H1 (cell line): ENCODE measurements around the gene ASCC3. TPM values are rescaled to one million over a fixed set of nuclear protein-coding genes. Genes with fewer than 3 reads are reported as not detected.

Experiments
- CTCF ChIA-PET: fragments of 300-600 bp; sonication (Branson Sonifier 250); formaldehyde crosslinking; loops from one replicate; lab custom pipeline; 2021; ENCODE audit not compliant: partially characterized antibody; lab: Charles Lee
- POLR2A ChIA-PET: fragments of 300-600 bp; sonication (Branson Sonifier 250); formaldehyde crosslinking; loops from one replicate; lab custom pipeline; 2021; ENCODE audit warnings: inconsistent platforms; ENCODE audit not compliant: partially characterized antibody; lab: Charles Lee
- DNase-seq, 2 experiments: peaks; one replicate each; pipeline versions ENCODE4 v3.0.0 to v3.0.0-alpha.2; 2010 to 2022; ENCODE audit warnings: low spot score in 2 of 2, low read depth in 1 of 2, mixed read lengths in 1 of 2
- FAIRE-seq: peaks from 2 replicates; lab custom pipeline; 2011; peaks lifted over from hg19 to GRCh38; lab: Jason Lieb, UNC
- H2AFZ ChIP-seq: 2 replicates; pipeline ENCODE4 v1.8.1; 2012; ENCODE audit warnings: low read length, inconsistent platforms
- H2AK5ac ChIP-seq: 2 replicates; pipeline ENCODE4 v1.6.1; 2013; ENCODE audit warnings: low read depth, low read length
- H2BK120ac ChIP-seq: replicated peaks from 2 replicates; pipeline ENCODE3; 2013; ENCODE audit warnings: low read depth, low read length, inconsistent platforms
- H2BK12ac ChIP-seq: 2 replicates; pipeline ENCODE4 v1.6.1; 2013; ENCODE audit warnings: low read depth, low read length
- H2BK15ac ChIP-seq: 2 replicates; pipeline ENCODE4 v1.6.1; 2013; ENCODE audit warnings: low read length
- H2BK20ac ChIP-seq: 2 replicates; pipeline ENCODE4 v1.6.1; 2013; ENCODE audit warnings: low read length
- H2BK5ac ChIP-seq: 2 replicates; pipeline ENCODE4 v1.6.1; 2013; ENCODE audit warnings: low read depth, low read length
- H3K14ac ChIP-seq: 2 replicates; pipeline ENCODE4 v1.6.1; 2013; ENCODE audit warnings: inconsistent platforms; ENCODE audit not compliant: insufficient read length
- H3K18ac ChIP-seq: 2 replicates; pipeline ENCODE4 v1.6.1; 2013; ENCODE audit warnings: low read length; ENCODE audit errors: extremely low read depth
- H3K23ac ChIP-seq: 2 replicates; pipeline ENCODE4 v1.6.1; 2013; ENCODE audit warnings: inconsistent platforms; ENCODE audit not compliant: insufficient read length
- H3K23me2 ChIP-seq: 2 replicates; pipeline ENCODE4 v1.6.1; 2013; ENCODE audit warnings: low read depth, low read length
- H3K27ac ChIP-seq: 2 replicates; pipeline ENCODE4 v1.6.1; 2011; ENCODE audit warnings: low read depth, low read length, inconsistent platforms
- H3K27me3 ChIP-seq, 4 experiments: replicated peaks in 1 of 4; 1 replicate in 1 of 4; 2 replicates in 3 of 4; pipeline versions ENCODE4 v1.6.1 to v1.8.1; 2011 to 2013; ENCODE audit warnings: low read length in 3 of 4, mild to moderate bottlenecking in 3 of 4, inconsistent platforms in 2 of 4, mixed read lengths in 2 of 4, moderate library complexity in 1 of 4; ENCODE audit not compliant: control insufficient read depth in 3 of 4, insufficient read depth in 3 of 4; ENCODE audit errors: extremely low read depth in 1 of 4
- H3K36me3 ChIP-seq, 4 experiments: 2 replicates each; pipeline versions ENCODE4 v1.6.1 to v1.8.1; 2011 to 2013; ENCODE audit warnings: mild to moderate bottlenecking in 4 of 4, low read length in 3 of 4, moderate library complexity in 2 of 4, control low read depth in 1 of 4, inconsistent platforms in 1 of 4; ENCODE audit not compliant: insufficient read depth in 4 of 4, control insufficient read depth in 2 of 4
- H3K4ac ChIP-seq: replicated peaks from 2 replicates; pipeline ENCODE3; 2013; ENCODE audit warnings: low read length, low read depth, mixed read lengths, inconsistent platforms; ENCODE audit not compliant: insufficient read length
- H3K4me1 ChIP-seq, 4 experiments: replicated peaks in 1 of 4; 1 replicate in 1 of 4; 2 replicates in 3 of 4; pipeline versions ENCODE4 v1.6.1 to v1.8.1; 2011 to 2013; ENCODE audit warnings: low read length in 3 of 4, inconsistent platforms in 2 of 4, mixed read lengths in 1 of 4; ENCODE audit not compliant: insufficient read depth in 4 of 4, control insufficient read depth in 3 of 4
- H3K4me2 ChIP-seq, 2 experiments: 2 replicates each; pipeline versions ENCODE4 v1.6.1 to v1.8.1; 2011 to 2013; ENCODE audit warnings: low read depth in 2 of 2, low read length in 2 of 2, control low read depth in 1 of 2, inconsistent platforms in 1 of 2, mild to moderate bottlenecking in 1 of 2; ENCODE audit not compliant: insufficient read depth in 1 of 2
- H3K4me3 ChIP-seq, 4 experiments: fragments of 200-600, 300-600 bp in 1 of 4; sonication (generic), shearing (Covaris generic), sonication (Bioruptor Twin) in 1 of 4; 2 replicates each; pipeline versions ENCODE4 v1.5.1 to v1.8.1; 2011 to 2016; ENCODE audit warnings: low read length in 4 of 4, low read depth in 3 of 4, control low read depth in 2 of 4, inconsistent platforms in 2 of 4, mild to moderate bottlenecking in 2 of 4, mixed read lengths in 1 of 4, moderate library complexity in 1 of 4; ENCODE audit not compliant: insufficient read depth in 2 of 4; ENCODE audit errors: extremely low read depth in 1 of 4
- H3K56ac ChIP-seq: replicated peaks from 2 replicates; pipeline ENCODE3; 2013; ENCODE audit warnings: low read depth, mild to moderate bottlenecking, mixed read lengths, low read length, inconsistent platforms; ENCODE audit not compliant: insufficient read length
- H3K79me1 ChIP-seq: 2 replicates; pipeline ENCODE4 v1.6.1; 2013; ENCODE audit warnings: low read depth, low read length, control low read depth
- H3K79me2 ChIP-seq, 2 experiments: 2 replicates each; pipeline versions ENCODE4 v1.6.1 to v1.8.1; 2012 to 2013; ENCODE audit warnings: low read length in 2 of 2, mild to moderate bottlenecking in 2 of 2, inconsistent platforms in 1 of 2; ENCODE audit not compliant: insufficient read depth in 2 of 2, control insufficient read depth in 1 of 2
- H3K9ac ChIP-seq, 4 experiments: replicated peaks in 1 of 4; 1 replicate in 1 of 4; 2 replicates in 3 of 4; pipeline versions ENCODE4 v1.6.1 to v1.8.1; 2011 to 2013; ENCODE audit warnings: low read depth in 3 of 4, low read length in 3 of 4, control low read depth in 2 of 4, mild to moderate bottlenecking in 2 of 4, moderate library complexity in 2 of 4, inconsistent platforms in 1 of 4; ENCODE audit errors: extremely low read depth in 1 of 4
- H3K9me3 ChIP-seq, 2 experiments: 2 replicates each; pipeline versions ENCODE4 v1.6.1 to v1.8.1; 2012 to 2013; ENCODE audit warnings: mild to moderate bottlenecking in 2 of 2, moderate library complexity in 2 of 2, control low read depth in 1 of 2, inconsistent platforms in 1 of 2, low read depth in 1 of 2, low read length in 1 of 2, mixed read lengths in 1 of 2; ENCODE audit not compliant: insufficient read depth in 2 of 2
- H4K20me1 ChIP-seq, 2 experiments: replicated peaks in 1 of 2; 2 replicates each; pipeline versions ENCODE3 to v1.8.1; 2011 to 2013; ENCODE audit warnings: inconsistent platforms in 2 of 2, low read length in 2 of 2, mild to moderate bottlenecking in 1 of 2; ENCODE audit not compliant: insufficient read depth in 2 of 2, control insufficient read depth in 1 of 2
- H4K5ac ChIP-seq: 2 replicates; pipeline ENCODE4 v1.6.1; 2013; ENCODE audit warnings: low read length, low read depth, mixed read lengths, inconsistent platforms; ENCODE audit not compliant: insufficient read length
- H4K8ac ChIP-seq: 2 replicates; pipeline ENCODE4 v1.8.0; 2013; ENCODE audit warnings: mild to moderate bottlenecking, moderate library complexity, low read length, inconsistent platforms; ENCODE audit not compliant: insufficient read depth; ENCODE audit errors: extremely low read depth
- H4K91ac ChIP-seq: replicated peaks from 2 replicates; pipeline ENCODE3; 2013; ENCODE audit warnings: low read length, mixed read lengths, inconsistent platforms; ENCODE audit not compliant: insufficient read length
- KDM4A ChIP-seq: IDR thresholded peaks from one replicate; pipeline ENCODE4 v1.7.1; 2012; ENCODE audit warnings: low read depth, mild to moderate bottlenecking, moderate library complexity, low read length, inconsistent platforms; ENCODE audit not compliant: severe bottlenecking
- WGBS, 2 experiments: shearing (Covaris generic) in 1 of 2; methylation state at CpG; one replicate each; pipeline versions ENCODE4 v1.1.6 to v1.1.7; 2013 to 2015; ENCODE audit warnings: low lambda C conversion rate in 2 of 2, mixed read lengths in 2 of 2, inconsistent platforms in 1 of 2, low coverage in 1 of 2, missing lambda C conversion rate in 1 of 2; ENCODE audit not compliant: insufficient replicate concordance in 2 of 2, insufficient coverage in 1 of 2, insufficient read length in 1 of 2; ENCODE audit errors: extremely low coverage in 1 of 2, missing lambda C conversion rate in 1 of 2; 5-methylcytosine and 5-hydroxymethylcytosine counted together
- polyA plus RNA-seq, 7 experiments: library from polyadenylated mRNA; depleted of rRNA in 3 of 7; stranded (reverse) in 5 of 7; unstranded in 2 of 7; fragments of >200 nt in 5 of 7; fragments of 200-250 nt in 2 of 7; gene quantifications; 1 replicate in 5 of 7; 2 replicates in 1 of 7; 4 replicates in 1 of 7; pipeline versions ENCODE4 v1.2.1 to v1.2.3, GENCODE V29; 2011 to 2013; ENCODE audit warnings: missing spikeins in 2 of 7, mixed read lengths in 2 of 7
- total RNA-seq: library from RNA; stranded (reverse); fragmentation: NEBNext Ultra II Directional; extraction: Animal tissue kit (Norgen Biotek cat#: 25700); gene quantifications from 2 replicates; pipeline ENCODE4 v1.2.1, GENCODE V29; 2021

Gene ASCC3
- total and polyA plus RNA-seq, 2 of the 8 experiments (the other 6 are each of a cell fraction or from before 2014, with no cell fraction given): 37.5 to 77.8 TPM

DNA sequence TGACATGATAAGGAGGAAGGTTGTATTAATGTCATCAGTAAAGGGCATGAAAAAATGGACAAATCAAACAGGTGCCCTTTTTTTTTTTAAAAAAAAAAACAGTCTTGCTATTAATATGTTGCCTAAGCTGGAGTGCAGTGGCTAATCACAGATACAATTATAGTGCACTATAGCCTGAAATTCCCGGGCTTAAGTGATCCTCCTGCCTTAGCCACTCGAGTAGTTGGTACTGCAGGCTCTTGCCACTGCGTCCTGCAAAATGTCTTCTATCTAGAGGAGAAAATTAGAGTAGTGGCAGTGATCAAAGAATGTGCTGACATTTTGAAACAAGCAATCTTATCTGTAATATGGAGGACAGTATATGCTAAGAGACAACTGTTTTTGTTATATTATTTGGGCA is 127.7 kb downstream of the ASCC3 start:
- Histone ChIP-seq H3K4me2 (no peak overlapping the region), H3K27ac (no peak overlapping the region), H2BK12ac (no peak overlapping the region), H2BK15ac (no peak overlapping the region), H2AK5ac (no peak overlapping the region), H3K9me3 (no peaks in the 10 kb centered on the region), H3K4me1 (no peaks in the 10 kb centered on the region), H2BK20ac (no peak overlapping the region), H3K14ac (no peak overlapping the region), H3K27me3 (no peaks in the 10 kb centered on the region), H2BK120ac (no peak overlapping the region), H3K79me1 (no peaks in the 10 kb centered on the region), H3K23me2 (no peaks in the 10 kb centered on the region), H2AFZ (no peak overlapping the region), H3K23ac (no peak overlapping the region), H2BK5ac (no peak overlapping the region), H3K79me2 (no peaks in the 10 kb centered on the region), H4K5ac (no peak overlapping the region), H3K18ac (no peak overlapping the region), H4K8ac (no peak overlapping the region), H4K91ac (no peak overlapping the region), H3K4me3 (no peak overlapping the region), H4K20me1 (no peaks in the 10 kb centered on the region), H3K56ac (no peak overlapping the region), H3K4ac (no peak overlapping the region), H3K9ac (no peak overlapping the region), H3K36me3 (no peaks in the 10 kb centered on the region; a peak in 1 of 8 replicates)
- FAIRE-seq: no peak
- ChIA-PET CTCF (no interaction called here), POLR2A (no interaction called here)
- DNase-seq: no peak
- 89% methylated on average over 3 of the region's 3 CpGs; no CpG with 5 or more reads in 1 of the 2 experiments for WGBS, 2 experiments
- no peak for TF ChIP-seq KDM4A
